HepG2 (cell line): ENCODE results near the gene MCU. TPM values are rescaled to one million over a fixed set of nuclear protein-coding genes. Genes with fewer than 3 reads are reported as not detected.

ENCODE experiments used
- MLX ChIP-seq: IDR thresholded peaks from 2 replicates; pipeline ENCODE4 v1.6.1; 2016
- NFATC3 ChIP-seq: sonication (generic); formaldehyde crosslinking; IDR thresholded peaks from 2 replicates; pipeline ENCODE4 v1.5.1; 2020; ENCODE audit warnings: mild to moderate bottlenecking, missing genetic modification reagents
- RFX1 ChIP-seq: fragments of 450-650 bp; IDR thresholded peaks from 2 replicates; pipeline ENCODE4 v1.6.1; 2017
- ZBTB2 ChIP-seq: sonication (generic); formaldehyde crosslinking; IDR thresholded peaks from 2 replicates; pipeline ENCODE4 v1.8.0; 2022; ENCODE audit warnings: low read depth, missing genetic modification reagents
- ZBTB3 ChIP-seq: sonication (generic); formaldehyde crosslinking; IDR thresholded peaks from 2 replicates; pipeline ENCODE4 v1.4.0; 2020; ENCODE audit warnings: low read depth, mild to moderate bottlenecking, moderate library complexity, missing genetic modification reagents, borderline replicate concordance
- ZNF142 ChIP-seq: sonication (generic); formaldehyde crosslinking; IDR thresholded peaks from 2 replicates; pipeline ENCODE4 v1.4.0; 2020; ENCODE audit warnings: missing genetic modification reagents
- ZNF274 ChIP-seq: sonication (generic); formaldehyde crosslinking; IDR thresholded peaks from 2 replicates; pipeline ENCODE4 v1.5.1; 2020; ENCODE audit warnings: mild to moderate bottlenecking, missing genetic modification reagents
- ZNF318 ChIP-seq: sonication (generic); formaldehyde crosslinking; IDR thresholded peaks from 2 replicates; pipeline ENCODE4 v1.4.0; 2020; ENCODE audit warnings: mild to moderate bottlenecking, missing genetic modification reagents
- polyA plus RNA-seq, 8 experiments: library from polyadenylated mRNA; depleted of rRNA in 3 of 8; stranded (reverse) in 7 of 8; unstranded in 1 of 8; fragments of >200 nt; fragmentation: Illumina TruSeq in 4 of 8; extraction: Trizol in 4 of 8; gene quantifications; 2 replicates each; pipeline versions ENCODE4 v1.2.1 to v1.2.3, GENCODE V29; 2011 to 2016; ENCODE audit warnings: low read depth in 4 of 8, missing spikeins in 1 of 8, mixed read lengths in 1 of 8; ENCODE audit not compliant: insufficient read depth in 1 of 8
- total RNA-seq, 5 experiments: library from RNA; depleted of rRNA; stranded (reverse); fragments of >200 nt; fragmentation: Illumina TruSeq; extraction: Trizol; gene quantifications; 2 replicates each; pipeline ENCODE4 v1.2.3, GENCODE V29; 2016; ENCODE audit warnings: low read depth in 1 of 5

MCU gene
- total and polyA plus RNA-seq, 2 of the 13 experiments (the other 11 are each of a cell fraction or from before 2014, with no cell fraction given): 25.9 to 64.5 TPM

- no peak for TF ChIP-seq ZNF318 (CRISPR knock-in tag)
- no peak for TF ChIP-seq RFX1
- TF ChIP-seq NFATC3 (CRISPR knock-in tag): no peak
- TF ChIP-seq ZNF142: no peak
- TF ChIP-seq ZBTB3: no peak
- no peak for TF ChIP-seq ZNF274 (CRISPR knock-in tag)
- TF ChIP-seq ZBTB2: no peak
- no peak for TF ChIP-seq MLX
These were observed 232.4 kb downstream of the MCU start (continued) for GRCh38 chr10:72924351-72924750.
